ENCODE data around the gene BPIFB6. TPM values are rescaled to one million over a fixed set of nuclear protein-coding genes. Genes with fewer than 3 reads are reported as not detected.

Gene BPIFB6
- total and polyA plus RNA-seq, 2 of the 4 experiments (the other 2 are of a cell fraction): not detected

GRCh38 chr20:33000802-33001466 is 30.5 kb upstream of the BPIFB6 start:
- Histone ChIP-seq H4K5ac (ENCODE audit: low read depth, low read length) (no peak overlapping the region), H3K56ac (ENCODE audit: extremely low read depth, insufficient read depth, low read length) (no peak overlapping the region), H3K4ac (ENCODE audit: low read depth, low read length) (no peak overlapping the region), H3K4me2 (ENCODE audit: low read depth, low read length) (no peak overlapping the region), H3K23ac (ENCODE audit: low read depth, low read length) (no peak overlapping the region), H3K9me3 (ENCODE audit: control insufficient read depth, insufficient read depth, low read length) (no peaks in the 10 kb centered on the region), H3K4me3 (ENCODE audit: insufficient read depth, low read depth, low read length) (no peak overlapping the region), H2BK5ac (ENCODE audit: low read depth, low read length, poor library complexity, severe bottlenecking) (no peak overlapping the region), H3K14ac (replicated peaks; ENCODE audit: low read depth, low read length) (no peak overlapping the region), H3K18ac (ENCODE audit: low read depth, low read length) (no peak overlapping the region), H3K27ac (ENCODE audit: insufficient read depth, low read length) (no peak overlapping the region), H3K9ac (ENCODE audit: low read depth, low read length) (no peak overlapping the region), H4K20me1 (ENCODE audit: insufficient read depth, low read length) (no peaks in the 10 kb centered on the region), H2AK5ac (ENCODE audit: low read depth, low read length) (no peak overlapping the region), H3K36me3 (ENCODE audit: control insufficient read depth, insufficient read depth, low read length) (no peaks in the 10 kb centered on the region), H2BK120ac (ENCODE audit: low read depth, low read length) (no peak overlapping the region), H3K4me1 (ENCODE audit: control insufficient read depth, insufficient read depth, low read length) (no peaks in the 10 kb centered on the region), H2AK9ac (replicated peaks; ENCODE audit: low read depth, low read length, poor library complexity) (no peak overlapping the region), H3K79me1 (ENCODE audit: low read depth in 1 of 2, low read length in 2 of 2) (no peaks in the 10 kb centered on the region), H2AFZ (replicated peaks; ENCODE audit: low read length, poor library complexity) (no peak overlapping the region), H3K27me3 (ENCODE audit: control insufficient read depth, insufficient read depth, low read length) (no peaks in the 10 kb centered on the region; the same call in none of the 2 replicates), H4K8ac (ENCODE audit: low read depth in 2 of 2, low read length in 2 of 2) (no peak overlapping the region), H2BK20ac (ENCODE audit: low read depth, low read length) (no peak overlapping the region), H2BK15ac (ENCODE audit: low read depth, low read length) (no peak overlapping the region), H3K9me1 (ENCODE audit: insufficient read depth, low read length) (no peaks in the 10 kb centered on the region), H4K91ac (ENCODE audit: insufficient read depth, low read depth, low read length) (no peak overlapping the region)
- ChIA-PET CTCF (no interaction called here), POLR2A (ENCODE audit: unreplicated experiment) (no interaction called here)
- DNase-seq: no peak
- dilution Hi-C loops (cut with HindIII; ENCODE audit: low sequenced_read_pairs, unreplicated experiment): no loop called here
- 53% methylated on average over 5 of the region's 9 CpGs; no CpG with 5 or more reads in 1 of the 2 experiments for WGBS, 2 experiments (ENCODE audit: extremely low coverage in 2 of 2, insufficient read length in 1 of 2)
- BruUV-seq (replicated peaks): no TSS peak
- in situ Hi-C loops (cut with MboI; ENCODE audit: low sequenced_read_pairs): no loop called here
- intact Hi-C loops (cut with micrococcal nuclease): no loop called here
- ATAC-seq (ENCODE audit: low read depth): no peak
- TF ChIP-seq POLR2A (IDR thresholded peaks at IDR 0.05; ENCODE audit: low read depth, low read length) (no peak), BHLHE40 (IDR thresholded peaks at IDR 0.05; ENCODE audit: low read depth, low read length) (no peak), RFX5 (IDR thresholded peaks at IDR 0.05; ENCODE audit: low read depth, low read length) (no peak), RAD21 (IDR thresholded peaks at IDR 0.05; ENCODE audit: low read length) (no peak), CTCF (conservative IDR thresholded peaks at IDR 0.05; ENCODE audit: low read depth, low read length) (no peak), MXI1 (IDR thresholded peaks at IDR 0.05; ENCODE audit: borderline replicate concordance, low read depth, low read length) (no peak), FOS (IDR thresholded peaks at IDR 0.05; ENCODE audit: low read depth, low read length) (no peak), MAZ (IDR thresholded peaks at IDR 0.05; ENCODE audit: borderline replicate concordance, low read depth, low read length) (no peak), RCOR1 (IDR thresholded peaks at IDR 0.05; ENCODE audit: insufficient replicate concordance, low read length) (no peak), CHD1 (IDR thresholded peaks at IDR 0.05; ENCODE audit: low read depth, low read length) (no peak), ELK1 (IDR thresholded peaks at IDR 0.05; ENCODE audit: borderline replicate concordance, low read depth, low read length) (no peak), NFE2L2 (IDR thresholded peaks at IDR 0.05; ENCODE audit: low read depth, low read length) (no peak), MAFK (IDR thresholded peaks at IDR 0.05; ENCODE audit: low read depth, low read length) (no peak), SMC3 (IDR thresholded peaks at IDR 0.05; ENCODE audit: low read depth, low read length) (no peak), CEBPB (IDR thresholded peaks at IDR 0.05; ENCODE audit: low read depth, low read length) (no peak)
- TF ChIP-seq, protein P1, sequence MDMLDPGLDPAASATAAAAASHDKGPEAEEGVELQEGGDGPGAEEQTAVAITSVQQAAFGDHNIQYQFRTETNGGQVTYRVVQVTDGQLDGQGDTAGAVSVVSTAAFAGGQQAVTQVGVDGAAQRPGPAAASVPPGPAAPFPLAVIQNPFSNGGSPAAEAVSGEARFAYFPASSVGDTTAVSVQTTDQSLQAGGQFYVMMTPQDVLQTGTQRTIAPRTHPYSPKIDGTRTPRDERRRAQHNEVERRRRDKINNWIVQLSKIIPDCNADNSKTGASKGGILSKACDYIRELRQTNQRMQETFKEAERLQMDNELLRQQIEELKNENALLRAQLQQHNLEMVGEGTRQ (IDR thresholded peaks at IDR 0.05; ENCODE audit: low read depth, low read length): no peak

All from IMR-90 (cell line).